C4-2B (cell line): ENCODE results near the gene CFAP251.

Source experiments
- H3K27ac ChIP-seq: fragments of 450-650 bp; 2 replicates; pipeline ENCODE4 v1.5.1; 2017
- CTCF ChIP-seq: fragments of 450-650 bp; conservative IDR thresholded peaks from 2 replicates; pipeline ENCODE4 v1.5.1; 2017; ENCODE audit warnings: mild to moderate bottlenecking
- ZFX ChIP-seq: fragments of 450-650 bp; IDR thresholded peaks from 2 replicates; pipeline ENCODE4 v1.6.1; 2017

Gene CFAP251

GRCh38 chr12:122026706-122027333 lies 108.4 kb downstream of the CFAP251 start:
- H3K27ac ChIP-seq = no peak overlapping the region
- TF ChIP-seq CTCF (no peak), ZFX (no peak)

GRCh38 chr12:122028165-122028904 lies 109.9 kb downstream of the CFAP251 start:
- TF ChIP-seq ZFX (no peak), CTCF (no peak)

GRCh38 chr12:122028905-122029560 lies 110.6 kb downstream of the CFAP251 start:
- TF ChIP-seq ZFX (no peak), CTCF (no peak)
- no peak overlapping the region for H3K27ac ChIP-seq

More at GRCh38 chr12:122028165-122028904, 109.9 kb downstream of the CFAP251 start:
- no peak overlapping the region for H3K27ac ChIP-seq

- no peak overlapping the region for H3K27ac ChIP-seq
- TF ChIP-seq CTCF (no peak), ZFX (no peak)
Measured at GRCh38 chr12:122029620-122030423, 111.4 kb downstream of the CFAP251 start.

- H3K27ac ChIP-seq = no peak overlapping the region
- TF ChIP-seq ZFX (no peak), CTCF (no peak)
Measured at GRCh38 chr12:122030424-122031035, 112.1 kb downstream of the CFAP251 start.

GRCh38 chr12:122031342-122032216 lies 113.2 kb downstream of the CFAP251 start:
- no peak overlapping the region for H3K27ac ChIP-seq
- TF ChIP-seq CTCF (peak; percentile 80), ZFX (no peak)
